ENCODE data around the gene NIPAL3. TPM values are rescaled to one million over a fixed set of nuclear protein-coding genes. Genes with fewer than 3 reads are reported as not detected.

NIPAL3 gene
- total and polyA plus RNA-seq, 2 donors (not counting 3 experiments of a cell fraction or from before 2014, with no cell fraction given) = 15.5 to 16.0 TPM

DNA sequence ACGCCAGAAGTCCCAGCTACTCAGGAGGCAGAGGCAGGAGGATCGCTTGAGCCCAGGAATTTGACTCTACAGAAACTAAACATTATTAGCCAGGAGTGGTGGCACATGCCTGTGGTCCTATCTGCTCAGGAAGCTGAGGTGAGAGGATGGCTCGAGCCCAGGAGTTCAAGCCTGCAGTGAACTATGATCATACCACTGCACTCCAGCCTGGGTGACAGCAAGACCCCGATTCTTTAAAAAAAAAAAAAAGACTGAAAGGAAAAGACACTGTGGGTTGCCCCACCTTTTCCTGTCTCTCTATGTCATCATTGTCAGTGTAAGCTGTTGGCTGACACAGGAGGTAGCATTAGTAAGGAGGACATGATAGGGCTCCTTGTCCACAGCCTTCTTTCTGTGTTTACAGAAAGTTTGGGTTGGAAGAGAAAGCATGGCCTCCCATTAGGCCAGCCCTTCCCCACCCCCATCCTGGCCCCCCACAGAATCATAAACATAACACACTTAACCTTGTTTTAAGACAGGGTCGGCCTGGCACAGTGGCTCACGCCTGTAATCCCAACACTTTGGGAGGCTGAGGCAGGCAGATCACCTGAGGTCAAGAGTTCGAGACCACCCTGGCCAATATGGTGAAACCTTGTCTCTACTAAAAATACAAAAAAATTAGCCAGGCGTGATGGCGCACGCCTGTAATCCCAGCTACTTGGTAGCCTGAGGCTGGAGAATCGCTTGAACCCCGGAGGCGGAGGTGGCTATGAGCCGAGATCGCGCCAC, 66.4 kb downstream of the NIPAL3 start:
- CTCF ChIA-PET = no interaction called here
- H2AFZ ChIP-seq (ENCODE audit: low read depth, low read length) = no peak overlapping the region
- no peaks in the 10 kb centered on the region for H3K9me1 ChIP-seq (replicated peaks; ENCODE audit: control insufficient read depth, extremely low read depth, insufficient read depth, low read length)
- no peaks in the 10 kb centered on the region for H3K27me3 ChIP-seq (ENCODE audit: control insufficient read depth in 2 of 2, insufficient read depth in 2 of 2, low read length in 2 of 2)
- FAIRE-seq = no peak
- H3K4me2 ChIP-seq (ENCODE audit: insufficient read depth, low read length) = no peak overlapping the region
- H3K9ac ChIP-seq (replicated peaks; ENCODE audit: extremely low read depth, insufficient read depth, low read length) = no peak overlapping the region
- intact Hi-C loops (cut with micrococcal nuclease) (no loop called here), dilution Hi-C loops (cut with MboI; ENCODE audit: extremely low pct_ligation_motif_present, low sequenced_read_pairs) (no loop called here)
- H3K79me2 ChIP-seq (ENCODE audit: control insufficient read depth, insufficient read depth, low read length) = no peaks in the 10 kb centered on the region
- DNase-seq (ENCODE audit: low read depth, low spot score) = no peak
- TF ChIP-seq EZH2 (IDR thresholded peaks at IDR 0.05; ENCODE audit: borderline replicate concordance, low read depth, low read length, severe bottlenecking) (no peak), MYC (IDR thresholded peaks at IDR 0.05; ENCODE audit: low read depth, low read length) (no peak), MAX (IDR thresholded peaks at IDR 0.05; ENCODE audit: insufficient read depth, insufficient read length) (no peak), JUN (IDR thresholded peaks at IDR 0.05; ENCODE audit: borderline replicate concordance, insufficient read depth, insufficient read length, low read depth) (no peak), GATA2 (IDR thresholded peaks at IDR 0.05; ENCODE audit: insufficient read depth, insufficient read length, low read depth, low read length) (no peak), POLR2A (IDR thresholded peaks at IDR 0.05; ENCODE audit: low read depth, low read length) (no peak), POLR2AphosphoS5 (IDR thresholded peaks at IDR 0.05; ENCODE audit: insufficient read depth, low read depth, low read length) (no peak)
- no peak overlapping the region for H3K27ac ChIP-seq (ENCODE audit: insufficient read depth, low read depth, low read length)
- H3K9me3 ChIP-seq (replicated peaks; ENCODE audit: control insufficient read depth, insufficient read depth, low read length) = no peaks in the 10 kb centered on the region
- no peaks in the 10 kb centered on the region for H4K20me1 ChIP-seq (replicated peaks; ENCODE audit: control insufficient read depth, extremely low read depth, insufficient read depth, low read length)
- POLR2A ChIA-PET = no interaction called here
- H3K36me3 ChIP-seq (ENCODE audit: control insufficient read depth in 2 of 2, extremely low read depth in 1 of 2, insufficient read depth in 2 of 2, low read length in 2 of 2) = no peaks in the 10 kb centered on the region
- H3K4me1 ChIP-seq (ENCODE audit: control insufficient read depth, extremely low read depth, insufficient read depth, low read length) = no peaks in the 10 kb centered on the region
- no peak overlapping the region for H3K4me3 ChIP-seq (replicated peaks in 1 of 3; ENCODE audit: insufficient read depth in 1 of 3, low read depth in 1 of 3, low read length in 3 of 3)
- no TSS peak for BruUV-seq (replicated peaks)

- Histone ChIP-seq H3K9ac (replicated peaks; ENCODE audit: extremely low read depth, insufficient read depth, low read length) (no peak overlapping the region), H2AFZ (ENCODE audit: low read depth, low read length) (no peak overlapping the region), H3K36me3 (ENCODE audit: control insufficient read depth in 2 of 2, extremely low read depth in 1 of 2, insufficient read depth in 2 of 2, low read length in 2 of 2) (no peaks in the 10 kb centered on the region), H3K4me1 (ENCODE audit: control insufficient read depth, extremely low read depth, insufficient read depth, low read length) (no peaks in the 10 kb centered on the region), H3K27ac (ENCODE audit: insufficient read depth, low read depth, low read length) (no peak overlapping the region), H3K79me2 (ENCODE audit: control insufficient read depth, insufficient read depth, low read length) (no peaks in the 10 kb centered on the region), H3K4me2 (ENCODE audit: insufficient read depth, low read length) (no peak overlapping the region), H3K4me3 (replicated peaks in 1 of 3; ENCODE audit: insufficient read depth in 1 of 3, low read depth in 1 of 3, low read length in 3 of 3) (no peak overlapping the region), H3K27me3 (ENCODE audit: control insufficient read depth in 2 of 2, insufficient read depth in 2 of 2, low read length in 2 of 2) (no peaks in the 10 kb centered on the region), H4K20me1 (replicated peaks; ENCODE audit: control insufficient read depth, extremely low read depth, insufficient read depth, low read length) (no peaks in the 10 kb centered on the region), H3K9me3 (replicated peaks; ENCODE audit: control insufficient read depth, insufficient read depth, low read length) (no peaks in the 10 kb centered on the region), H3K9me1 (replicated peaks; ENCODE audit: control insufficient read depth, extremely low read depth, insufficient read depth, low read length) (no peaks in the 10 kb centered on the region)
- intact Hi-C loops (cut with micrococcal nuclease) = no loop called here
- dilution Hi-C loops (cut with MboI; ENCODE audit: extremely low pct_ligation_motif_present, low sequenced_read_pairs) = no loop called here
- FAIRE-seq = no peak
- TF ChIP-seq GATA2 (IDR thresholded peaks at IDR 0.05; ENCODE audit: insufficient read depth, insufficient read length, low read depth, low read length) (no peak), POLR2AphosphoS5 (IDR thresholded peaks at IDR 0.05; ENCODE audit: insufficient read depth, low read depth, low read length) (no peak), CTCF (IDR thresholded peaks at IDR 0.05; ENCODE audit: extremely low read depth in 1 of 2, insufficient read depth in 1 of 2, low read depth in 1 of 2, low read length in 2 of 2) (no peak), EZH2 (IDR thresholded peaks at IDR 0.05; ENCODE audit: borderline replicate concordance, low read depth, low read length, severe bottlenecking) (no peak), POLR2A (IDR thresholded peaks at IDR 0.05; ENCODE audit: low read depth, low read length) (no peak), FOS (IDR thresholded peaks at IDR 0.05; ENCODE audit: borderline replicate concordance, insufficient read depth, low read length) (no peak), MAX (IDR thresholded peaks at IDR 0.05; ENCODE audit: insufficient read depth, insufficient read length) (no peak), MYC (IDR thresholded peaks at IDR 0.05; ENCODE audit: low read depth, low read length) (no peak), JUN (IDR thresholded peaks at IDR 0.05; ENCODE audit: borderline replicate concordance, insufficient read depth, insufficient read length, low read depth) (no peak)
- ChIA-PET POLR2A (interaction anchor here (0.6 kb wide), 1 partner anchor 68 kb away, joined by 3 read pairs; the partner anchor contains the start of gene NIPAL3), CTCF (interaction anchor here (1.0 to 1.1 kb wide), 2 partner anchors 11 to 41 kb away, joined by 3 read pairs; no protein-coding TSS in a partner anchor)
- no peak for DNase-seq (ENCODE audit: low read depth, low spot score)
- no TSS peak for BruUV-seq (replicated peaks)
Observed at GRCh38 chr1:24483441-24483840, 67.8 kb downstream of the NIPAL3 start.
